ENCODE data around the gene PIP4K2A.

GRCh38 chr10:22619101-22619500, 95.3 kb downstream of the PIP4K2A start:
- TF ChIP-seq CTCF (conservative IDR thresholded peaks at IDR 0.05; ENCODE audit: low read depth in 2 of 2) (no peak), EZH2 (IDR thresholded peaks at IDR 0.05; ENCODE audit: low read depth, unreplicated experiment) (no peak), CREB1 (CRISPR knock-in tag; IDR thresholded peaks at IDR 0.05; ENCODE audit: low read depth) (no peak), REST (IDR thresholded peaks at IDR 0.05; ENCODE audit: unreplicated experiment) (no peak), POLR2AphosphoS5 (IDR thresholded peaks at IDR 0.05; ENCODE audit: low read depth) (no peak), EZH2phosphoT487 (IDR thresholded peaks at IDR 0.05; ENCODE audit: unreplicated experiment) (no peak), ZNF331 (CRISPR knock-in tag; IDR thresholded peaks at IDR 0.05; ENCODE audit: low read depth) (no peak)
